HG02981 (cell line): ENCODE results near the gene SELENOM.
A peak's percentile ranks its signal among the peaks of the same experiment; 100 is the strongest.
"Not testable (repeated sequence)": the region's sequence is repeated elsewhere in the genome, so short reads cannot be mapped to it uniquely, and the experiment has no call there.

Source experiments
- ATAC-seq: cut with Tn5 transposase; IDR thresholded peaks from one replicate; pipeline ENCODE4 v1.9.1; 2021; ENCODE audit warnings: mild to moderate bottlenecking, moderate library complexity; ENCODE audit not compliant: unreplicated experiment

SELENOM gene

GRCh38 chr22:31134688-31135087, 27.3 kb upstream of the SELENOM start:
- ATAC-seq: no peak

DNA sequence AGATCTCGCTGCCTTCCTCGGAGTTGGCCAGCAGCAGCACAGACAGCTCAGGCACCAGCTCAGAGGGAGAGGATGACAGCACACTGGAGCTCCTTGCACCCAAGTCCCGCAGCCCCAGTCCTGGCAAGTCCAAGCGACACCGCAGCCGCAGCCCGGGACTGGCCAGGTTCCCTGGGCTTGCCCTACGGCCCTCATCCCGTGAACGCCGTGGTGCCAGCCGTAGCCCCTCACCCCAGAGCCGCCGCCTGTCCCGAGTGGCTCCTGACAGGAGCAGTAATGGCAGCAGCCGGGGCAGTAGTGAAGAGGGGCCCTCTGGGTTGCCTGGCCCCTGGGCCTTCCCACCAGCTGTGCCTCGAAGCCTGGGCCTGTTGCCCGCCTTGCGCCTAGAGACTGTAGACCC, 26.5 kb upstream of the SELENOM start:
- ATAC-seq: no peak

DNA sequence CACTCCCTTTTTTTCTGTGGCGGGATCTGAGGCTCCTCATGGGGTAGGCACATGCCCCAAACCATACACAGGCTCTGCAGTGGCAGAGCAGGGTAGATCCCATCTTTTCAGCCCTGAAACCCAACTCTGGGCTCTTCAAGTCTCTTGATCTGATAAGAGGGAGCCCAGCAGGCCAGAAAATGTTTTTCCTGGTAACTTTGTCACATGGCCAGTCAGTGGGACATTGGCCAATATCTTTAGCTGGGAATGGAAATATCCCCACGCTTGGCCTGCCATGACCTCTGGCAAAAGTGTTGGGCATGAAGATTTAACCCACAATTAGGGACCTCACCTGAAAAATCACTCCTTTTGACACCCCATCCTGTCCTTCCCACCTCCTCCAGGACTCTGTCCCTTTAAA, 23.5 kb upstream of the SELENOM start:
- no peak for ATAC-seq

DNA sequence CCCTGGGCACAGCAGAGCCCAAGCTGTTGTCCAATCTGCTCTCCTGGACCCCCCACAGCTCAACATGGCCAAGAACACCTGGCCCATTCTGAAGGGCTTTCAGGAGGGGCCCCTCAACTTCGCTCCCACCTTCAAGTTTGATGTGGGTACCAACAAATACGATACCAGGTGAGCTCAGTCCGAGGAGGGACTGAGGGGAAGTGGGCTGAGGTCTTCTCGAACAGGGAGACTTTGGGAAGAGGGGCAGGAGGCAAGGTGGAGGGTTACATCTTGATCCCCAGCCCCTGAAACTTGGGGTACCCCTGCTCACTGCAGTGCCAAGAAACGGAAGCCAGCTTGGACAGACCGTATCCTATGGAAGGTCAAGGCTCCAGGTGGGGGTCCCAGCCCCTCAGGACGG, 20.8 kb upstream of the SELENOM start:
- no peak for ATAC-seq

GRCh38 chr22:31127181-31127772, 19.9 kb upstream of the SELENOM start:
- no peak for ATAC-seq

DNA sequence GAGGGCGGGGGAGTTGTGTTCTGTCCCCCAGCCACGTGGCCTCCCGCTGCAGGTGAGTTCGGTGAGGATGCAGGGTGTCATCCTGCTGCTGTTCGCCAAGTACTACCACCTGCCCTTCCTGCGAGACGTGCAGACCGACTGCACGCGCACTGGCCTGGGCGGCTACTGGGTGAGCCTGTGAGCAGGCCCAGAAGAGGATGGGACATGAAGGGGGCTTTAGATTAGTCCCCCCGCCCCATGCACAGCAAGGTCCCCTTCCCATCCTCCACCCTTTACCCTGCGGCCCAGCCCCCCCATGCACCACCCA, 19.5 kb upstream of the SELENOM start:
- no peak for ATAC-seq

DNA sequence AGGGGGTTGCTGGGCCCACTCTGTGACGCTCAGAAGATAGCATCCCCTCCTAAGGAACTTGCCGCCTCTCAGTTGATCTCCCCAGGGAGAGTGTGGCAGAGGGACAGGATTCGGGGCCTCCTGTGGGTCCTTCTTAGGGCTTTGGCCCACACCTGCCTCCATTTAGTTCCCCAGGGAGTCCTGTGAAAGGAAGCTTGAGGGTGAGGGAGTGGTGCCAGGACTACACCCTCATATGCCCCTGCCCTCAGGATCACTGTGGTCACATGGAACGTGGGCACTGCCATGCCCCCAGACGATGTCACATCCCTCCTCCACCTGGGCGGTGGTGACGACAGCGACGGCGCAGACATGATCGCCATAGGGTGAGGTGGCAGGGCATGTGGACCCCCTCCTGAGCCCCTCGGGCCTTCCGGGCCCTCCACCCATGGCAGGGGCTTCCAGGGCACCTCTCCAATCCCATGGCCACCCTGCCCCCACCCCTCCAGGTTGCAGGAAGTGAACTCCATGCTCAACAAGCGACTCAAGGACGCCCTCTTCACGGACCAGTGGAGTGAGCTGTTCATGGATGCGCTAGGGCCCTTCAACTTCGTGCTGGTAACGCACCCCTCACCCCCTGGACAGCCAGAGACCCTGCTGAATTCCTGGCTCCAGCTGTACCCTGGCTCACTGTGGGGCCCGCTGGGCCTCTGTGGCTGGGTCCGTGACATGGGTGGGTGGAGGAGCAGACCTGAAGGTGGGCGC, 18.9 kb upstream of the SELENOM start:
- no peak for ATAC-seq

GRCh38 chr22:31125521-31126117, 18.3 kb upstream of the SELENOM start:
- ATAC-seq: no peak

GRCh38 chr22:31124811-31125465, 17.6 kb upstream of the SELENOM start:
- no peak for ATAC-seq

DNA sequence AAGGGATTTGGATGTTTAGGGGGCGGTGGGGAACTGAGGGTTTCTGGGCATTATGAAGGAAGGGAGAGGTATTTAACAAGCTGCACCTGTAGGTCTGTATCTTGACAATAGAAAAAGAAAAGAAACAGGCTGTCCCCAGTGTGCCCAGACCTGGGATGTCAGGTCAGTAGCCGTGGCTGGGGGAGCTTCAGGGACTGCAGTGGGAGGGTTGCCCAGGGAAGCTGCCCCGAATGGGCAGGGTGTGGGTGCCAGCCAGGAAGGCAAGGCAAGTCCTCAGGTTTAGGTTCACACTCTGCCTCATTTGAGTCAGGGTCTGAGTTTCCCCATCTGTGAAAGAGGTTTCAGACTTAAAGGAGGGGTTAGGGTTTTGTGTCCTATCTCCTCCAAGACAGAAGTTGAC, 16.9 kb upstream of the SELENOM start:
- no peak for ATAC-seq

GRCh38 chr22:31123292-31123602, 15.9 kb upstream of the SELENOM start:
- ATAC-seq: no peak

GRCh38 chr22:31122532-31123291, 15.3 kb upstream of the SELENOM start, which contains the start of gene INPP5J:
Gene INPP5J, plus strand, starts transcription at chr22:31122966. Its CDS starts 49 bp downstream, at chr22:31123015.
- ATAC-seq: no peak

- no peak for ATAC-seq
Observed at GRCh38 chr22:31122196-31122531, 14.8 kb upstream of the SELENOM start.

- no peak for ATAC-seq
Observed at GRCh38 chr22:31121403-31121802, 14.0 kb upstream of the SELENOM start.

- no peak for ATAC-seq
Observed at GRCh38 chr22:31120642-31121041, 13.3 kb upstream of the SELENOM start.

DNA sequence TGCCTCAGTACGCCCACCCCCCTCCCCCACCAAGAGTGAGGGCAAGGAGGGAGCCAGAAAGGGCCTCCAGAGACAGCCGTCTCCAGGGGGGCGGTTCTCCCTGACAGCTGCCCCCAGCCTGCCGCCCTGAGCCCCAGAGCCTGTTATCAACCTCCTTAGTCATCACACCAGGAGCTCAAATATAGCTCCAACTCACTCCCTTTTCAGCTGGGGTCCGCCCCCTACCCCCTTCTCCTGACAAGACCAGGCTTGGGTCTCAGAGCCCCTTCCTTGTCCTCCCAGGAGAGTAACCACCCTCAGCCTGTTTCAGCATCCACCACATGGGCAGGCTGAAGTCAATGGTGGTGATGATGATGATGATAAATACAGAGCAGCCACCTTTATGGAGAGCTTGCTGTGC, 12.9 kb upstream of the SELENOM start:
- ATAC-seq: no peak

- ATAC-seq: no peak
Observed at GRCh38 chr22:31119026-31119717, 11.8 kb upstream of the SELENOM start.

- no peak for ATAC-seq
Observed at GRCh38 chr22:31118046-31118820, 10.9 kb upstream of the SELENOM start.

GRCh38 chr22:31112547-31113091, 5.3 kb upstream of the SELENOM start:
- not testable (repeated sequence) for ATAC-seq

DNA sequence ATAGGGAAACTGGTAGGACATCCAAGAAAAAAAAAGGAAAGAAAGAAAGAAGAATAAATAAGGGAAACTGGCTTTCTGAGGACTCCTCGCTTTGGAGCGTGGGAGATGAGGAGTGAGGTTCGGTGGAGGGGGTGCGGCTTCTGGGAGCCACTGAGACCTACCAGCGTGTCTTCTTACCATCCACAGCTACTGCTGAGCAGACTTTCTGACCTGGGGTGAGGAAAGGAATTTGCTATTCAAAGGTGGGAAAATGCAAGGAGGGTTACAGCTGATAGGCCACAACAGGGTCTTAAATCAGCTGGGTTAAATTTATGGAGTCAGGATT, 488 bp upstream of the SELENOM start:
- ATAC-seq: peak; percentile 22
